ENCODE results near the gene HMGXB4.
"Not testable (repeated sequence)": the region's sequence is repeated elsewhere in the genome, so short reads cannot be mapped to it uniquely, and the experiment has no call there.

GRCh38 chr22:35238749-35239148, 18.5 kb upstream of the HMGXB4 start:
- TF ChIP-seq POLR2AphosphoS5 (IDR thresholded peaks at IDR 0.05); POLR2A (IDR thresholded peaks at IDR 0.05; ENCODE audit: low read depth): not testable (repeated sequence)

All from esophagus muscularis mucosa (tissue), 2 donors.